ENCODE data around the gene RHBDL1. TPM values are rescaled to one million over a fixed set of nuclear protein-coding genes. Genes with fewer than 3 reads are reported as not detected.
A peak's percentile ranks its signal among the peaks of the same experiment; 100 is the strongest.

Gene RHBDL1
- total RNA-seq = under 1 TPM; 0.49 to 0.72 TPM

DNA sequence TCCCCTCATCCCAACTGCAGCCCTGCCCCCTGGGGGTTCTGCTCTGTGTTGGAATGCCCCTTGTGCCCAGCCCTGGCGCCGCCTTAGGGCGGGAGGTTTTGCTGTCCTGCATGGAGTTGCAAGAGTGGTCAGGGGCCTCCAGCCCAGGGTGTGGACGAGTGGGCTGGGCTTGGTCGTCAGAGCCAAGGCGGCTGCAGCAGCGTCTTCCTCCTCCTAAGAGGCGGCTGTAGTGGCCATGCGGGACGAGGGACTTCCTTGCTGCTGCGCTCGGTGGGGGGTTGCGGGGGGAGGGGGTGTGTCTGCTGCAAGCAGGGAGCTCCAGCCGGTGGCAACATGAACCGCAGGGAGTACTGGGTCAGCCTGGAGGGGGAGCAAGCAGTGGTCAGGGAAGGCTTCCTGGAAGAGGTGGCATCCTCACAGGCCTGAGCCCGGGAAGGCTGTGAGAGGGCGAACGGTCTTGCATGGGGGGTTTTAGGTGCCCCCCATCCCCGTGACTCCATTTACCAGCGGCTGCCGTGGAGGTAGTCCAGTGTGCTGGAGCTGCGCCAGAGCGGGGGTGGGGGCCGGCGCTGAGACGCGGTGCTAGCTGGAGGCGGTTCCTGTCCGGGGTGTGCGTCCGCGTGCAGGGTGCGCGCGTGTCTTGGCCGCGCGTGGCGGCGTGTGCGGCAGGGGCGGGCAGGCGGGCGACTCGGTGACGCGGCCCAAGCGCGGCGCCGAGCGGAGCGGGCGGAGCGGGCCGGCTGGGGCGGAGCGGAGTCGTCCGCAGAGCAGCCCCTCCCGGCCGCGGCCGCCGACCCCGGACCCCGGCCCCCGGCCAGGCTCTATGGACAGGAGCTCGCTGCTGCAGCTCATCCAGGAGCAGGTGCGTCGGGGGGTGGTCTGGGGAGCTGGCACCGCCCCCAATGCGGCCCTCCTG is at the start of gene RHBDL1:
RHBDL1 (plus strand) TSS at position 704 of the 916 bp plus-strand sequence; CDS start at position 824, 120 bp downstream.
- peaks cover 6% of the 10 kb centered on the region for H3K4me1 Mint-ChIP-seq
- no peak for DNase-seq
- no peak within 1 kb of the TSS for H3K27ac Mint-ChIP-seq
- H3K27me3 Mint-ChIP-seq = no peaks in the 10 kb centered on the region
- no peaks in the 10 kb centered on the region for H3K9me3 Mint-ChIP-seq
- peak within 1 kb of the TSS; percentile 25 for H3K4me3 Mint-ChIP-seq
- H3K36me3 Mint-ChIP-seq = peaks cover 2% of the 10 kb centered on the region

DNA sequence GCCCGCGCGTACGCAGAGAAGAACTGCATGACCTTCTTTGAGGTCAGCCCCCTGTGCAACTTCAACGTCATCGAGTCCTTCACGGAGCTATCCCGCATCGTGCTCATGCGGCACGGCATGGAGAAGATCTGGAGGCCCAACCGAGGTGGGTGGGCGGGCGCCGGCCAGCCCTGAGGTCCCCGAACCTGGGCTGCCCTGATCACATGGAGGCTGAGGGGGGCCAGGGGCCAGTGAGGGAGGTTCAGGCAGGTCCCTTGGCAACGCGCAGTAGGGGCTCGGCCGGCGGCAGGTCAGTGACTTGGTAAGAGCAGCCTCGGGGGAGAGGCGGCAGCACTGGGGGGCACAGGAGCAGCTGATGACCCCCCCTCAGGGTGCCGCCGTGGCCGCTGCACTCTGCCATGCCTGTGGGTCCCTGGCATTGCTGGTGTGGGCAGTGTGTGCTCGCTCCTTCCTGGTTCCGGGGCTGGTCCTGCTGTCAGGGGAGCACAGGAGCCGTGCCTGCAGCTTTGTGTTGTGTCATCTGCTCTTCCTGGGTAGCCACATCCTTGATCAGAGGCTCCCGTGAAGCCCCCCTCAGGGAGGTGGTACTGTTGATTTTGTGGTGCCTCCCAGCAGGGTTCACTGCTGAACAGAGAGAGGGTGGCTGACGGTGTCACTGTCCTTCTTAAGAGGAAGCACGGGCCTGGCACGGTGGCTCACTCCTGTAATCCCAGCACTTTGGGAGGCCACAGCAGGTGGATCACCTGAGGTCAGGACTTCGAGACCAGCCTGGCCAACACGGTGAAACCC is 49.3 kb upstream of the RHBDL1 start:
- Mint-ChIP-seq H3K27ac (no peak overlapping the region), H3K4me3 (no peak overlapping the region), H3K27me3 (no peaks in the 10 kb centered on the region), H3K36me3 (no peaks in the 10 kb centered on the region), H3K4me1 (no peaks in the 10 kb centered on the region), H3K9me3 (no peaks in the 10 kb centered on the region)
- no peak for DNase-seq

DNA sequence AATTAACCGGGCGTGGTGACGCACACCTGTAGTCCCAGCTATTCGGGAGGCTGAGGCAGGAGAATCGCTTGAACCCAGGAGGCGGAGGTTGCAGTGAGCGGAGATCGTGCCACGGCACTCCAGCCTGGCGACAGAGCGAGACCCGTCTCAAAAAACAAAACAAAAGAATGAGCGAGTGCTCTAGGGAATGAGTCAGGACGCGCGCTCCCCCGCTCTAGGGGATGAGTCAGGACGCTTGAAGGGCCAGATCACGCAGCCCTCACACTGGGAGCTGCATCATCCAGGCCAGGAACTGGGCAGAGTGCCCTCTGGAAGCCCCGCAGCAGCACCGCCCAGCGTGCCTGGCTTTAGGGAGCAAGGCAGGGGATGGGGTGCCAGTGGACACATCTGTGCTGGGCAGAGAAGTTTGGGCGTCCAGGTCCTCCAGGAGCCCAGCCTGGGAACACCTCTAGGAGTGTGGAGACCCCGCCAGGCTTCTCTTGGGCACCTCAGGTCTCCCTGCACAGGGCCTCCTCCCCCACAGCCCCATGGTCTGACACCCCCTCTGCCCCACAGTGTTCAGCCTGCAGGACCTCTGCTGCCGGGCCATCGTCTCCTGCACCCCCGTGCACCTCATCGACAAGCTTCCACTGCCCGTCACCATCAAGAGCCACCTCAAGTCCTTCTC is 48.6 kb upstream of the RHBDL1 start:
- Mint-ChIP-seq H3K27ac (no peak overlapping the region), H3K4me1 (no peaks in the 10 kb centered on the region)

DNA sequence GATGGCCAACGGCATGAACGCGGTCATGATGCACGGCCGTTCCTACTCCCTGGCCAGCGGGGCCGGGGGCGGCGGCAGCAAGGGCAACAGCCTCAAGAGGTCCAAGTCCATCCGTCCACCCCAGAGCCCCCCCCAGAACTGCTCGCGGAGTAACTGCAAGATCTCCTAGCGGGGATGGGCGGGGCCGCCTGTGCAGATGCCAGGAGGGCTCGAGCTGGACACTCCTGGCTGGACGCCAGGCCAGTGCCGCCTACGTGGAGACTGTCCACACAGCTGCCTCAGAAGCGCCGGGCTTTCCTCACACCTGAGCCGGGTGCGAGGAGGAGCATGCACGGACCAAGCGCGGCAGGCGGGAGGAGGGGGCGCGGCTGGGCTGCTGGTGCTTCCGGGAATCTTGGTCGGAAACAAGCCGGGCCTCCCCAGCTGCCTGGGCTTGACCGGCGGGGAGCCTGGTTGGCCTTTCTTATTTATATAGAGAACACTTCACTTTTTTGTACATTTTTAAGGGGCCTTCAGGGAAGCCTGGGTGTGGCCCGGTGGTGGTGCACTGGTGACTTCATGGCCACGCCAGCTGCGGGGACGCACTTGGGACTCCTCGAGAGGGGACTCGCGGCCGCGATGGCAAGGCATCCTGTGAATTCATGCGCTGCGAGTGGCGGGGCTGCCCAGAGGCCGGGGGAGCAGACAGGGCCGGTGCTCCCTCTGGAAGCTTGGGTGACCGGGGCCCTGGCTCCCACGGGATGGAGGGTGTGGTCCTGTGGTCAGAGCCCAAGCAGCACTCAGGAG is 47.8 kb upstream of the RHBDL1 start:
- Mint-ChIP-seq H3K9me3 (no peaks in the 10 kb centered on the region), H3K27me3 (no peaks in the 10 kb centered on the region), H3K4me1 (no peaks in the 10 kb centered on the region), H3K4me3 (no peak overlapping the region), H3K36me3 (no peaks in the 10 kb centered on the region), H3K27ac (no peak overlapping the region)
- no peak for DNase-seq

More for the DNA sequence above, 48.6 kb upstream of the RHBDL1 start:
- H3K9me3 Mint-ChIP-seq = no peaks in the 10 kb centered on the region
- H3K36me3 Mint-ChIP-seq = no peaks in the 10 kb centered on the region
- no peaks in the 10 kb centered on the region for H3K27me3 Mint-ChIP-seq
- no peak for DNase-seq
- H3K4me3 Mint-ChIP-seq = no peak overlapping the region

DNA sequence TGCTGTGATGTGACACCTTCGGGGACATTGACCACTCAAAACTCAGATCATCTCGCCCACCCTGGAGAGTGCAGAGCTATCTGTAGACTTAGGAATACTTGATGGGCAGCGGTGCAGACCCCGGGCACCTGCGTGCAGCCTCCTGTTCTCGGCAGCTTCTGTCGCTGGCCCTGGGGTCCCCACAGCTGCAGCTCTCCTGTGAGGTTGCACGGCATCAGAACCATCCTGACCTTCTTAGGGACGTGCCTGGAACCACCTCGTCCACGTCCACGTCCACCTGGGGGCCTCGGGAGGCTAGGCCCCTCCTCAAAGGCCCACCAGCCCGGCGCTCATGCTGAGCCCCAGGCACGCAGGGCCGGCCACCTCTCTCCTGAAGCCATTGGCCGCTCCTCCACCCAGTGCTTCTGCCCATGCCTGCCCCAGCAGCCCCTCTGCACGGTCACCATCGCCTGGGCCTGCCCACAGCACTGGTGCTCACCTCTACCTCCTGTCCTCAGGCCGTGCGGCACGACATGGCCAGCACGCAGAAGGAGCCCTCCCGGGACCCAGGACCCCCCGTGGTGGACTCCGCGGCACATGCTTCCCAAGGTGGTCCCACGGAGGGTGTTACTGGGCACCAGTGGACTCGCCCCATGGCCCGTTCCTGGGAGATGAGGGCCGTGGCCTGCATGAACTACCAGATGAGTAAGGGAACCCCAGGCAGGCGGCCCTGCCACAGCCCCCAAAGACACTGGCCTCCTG is 47.0 kb upstream of the RHBDL1 start:
- DNase-seq = no peak
- Mint-ChIP-seq H3K4me3 (no peak overlapping the region), H3K27me3 (no peaks in the 10 kb centered on the region), H3K9me3 (no peaks in the 10 kb centered on the region), H3K36me3 (no peaks in the 10 kb centered on the region), H3K4me1 (no peaks in the 10 kb centered on the region), H3K27ac (no peak overlapping the region)

DNA sequence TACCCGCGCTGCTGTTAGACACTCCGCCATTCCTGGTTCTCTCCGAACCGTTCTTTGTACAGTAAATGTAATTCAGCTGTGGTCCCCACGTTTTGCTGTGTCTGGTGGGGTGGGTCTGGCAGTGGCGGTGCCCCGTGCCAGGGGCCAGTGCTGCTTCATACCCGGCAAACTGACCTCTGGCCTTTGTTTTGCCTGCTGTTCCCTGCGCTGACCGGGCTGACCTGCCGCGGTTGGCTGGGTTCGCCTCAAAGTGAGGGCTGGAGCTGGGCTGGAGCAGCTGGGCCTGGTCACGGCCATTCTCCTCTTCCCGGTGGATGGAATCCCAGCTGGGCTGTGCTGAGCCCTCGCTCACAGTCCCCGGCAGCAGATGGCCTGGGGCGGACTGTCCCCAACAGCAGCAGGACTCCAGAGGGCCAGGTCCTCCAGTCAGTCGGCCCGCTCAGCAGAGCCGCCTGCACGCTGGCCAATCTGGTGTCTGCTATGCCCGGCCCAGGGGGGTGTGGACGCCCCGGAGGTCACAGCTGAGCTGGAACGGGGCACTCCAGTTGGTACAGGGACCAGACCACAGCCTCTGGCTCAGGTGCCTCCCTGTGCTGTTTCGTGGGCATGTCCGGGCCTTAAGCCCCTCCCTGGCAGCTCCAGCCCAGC is 46.2 kb upstream of the RHBDL1 start:
- Mint-ChIP-seq H3K9me3 (no peaks in the 10 kb centered on the region), H3K36me3 (no peaks in the 10 kb centered on the region)

DNA sequence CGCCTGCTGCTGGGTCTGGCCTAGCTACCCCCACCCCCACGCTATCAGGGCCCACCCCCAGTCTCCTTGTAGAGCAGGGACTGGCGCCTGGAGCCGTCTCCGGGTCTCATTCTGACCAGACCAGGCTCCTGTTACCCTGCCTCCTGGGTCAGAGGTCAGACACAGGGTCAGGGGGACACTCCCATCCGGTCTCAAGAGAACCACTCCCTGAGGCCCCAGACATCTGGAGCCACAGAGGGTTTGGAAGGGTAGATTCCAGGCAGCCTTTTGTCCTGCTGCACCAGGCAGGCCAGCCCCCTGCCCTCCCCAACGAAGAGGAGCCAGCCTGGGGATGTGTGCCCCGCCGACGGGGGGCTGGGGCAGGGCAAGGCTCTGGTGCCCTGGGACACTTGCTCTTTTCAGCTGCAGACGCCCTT is 45.6 kb upstream of the RHBDL1 start:
- no peaks in the 10 kb centered on the region for H3K27me3 Mint-ChIP-seq
- H3K4me1 Mint-ChIP-seq = peaks cover under 1% of the 10 kb centered on the region
- no peak overlapping the region for H3K4me3 Mint-ChIP-seq
- no peak for DNase-seq
- H3K36me3 Mint-ChIP-seq = peaks cover under 1% of the 10 kb centered on the region
- no peaks in the 10 kb centered on the region for H3K9me3 Mint-ChIP-seq
- no peak overlapping the region for H3K27ac Mint-ChIP-seq

More for the DNA sequence above, 46.2 kb upstream of the RHBDL1 start:
- no peaks in the 10 kb centered on the region for H3K4me1 Mint-ChIP-seq
- DNase-seq = no peak
- H3K27ac Mint-ChIP-seq = no peak overlapping the region
- H3K4me3 Mint-ChIP-seq = no peak overlapping the region
- H3K27me3 Mint-ChIP-seq = no peaks in the 10 kb centered on the region

DNA sequence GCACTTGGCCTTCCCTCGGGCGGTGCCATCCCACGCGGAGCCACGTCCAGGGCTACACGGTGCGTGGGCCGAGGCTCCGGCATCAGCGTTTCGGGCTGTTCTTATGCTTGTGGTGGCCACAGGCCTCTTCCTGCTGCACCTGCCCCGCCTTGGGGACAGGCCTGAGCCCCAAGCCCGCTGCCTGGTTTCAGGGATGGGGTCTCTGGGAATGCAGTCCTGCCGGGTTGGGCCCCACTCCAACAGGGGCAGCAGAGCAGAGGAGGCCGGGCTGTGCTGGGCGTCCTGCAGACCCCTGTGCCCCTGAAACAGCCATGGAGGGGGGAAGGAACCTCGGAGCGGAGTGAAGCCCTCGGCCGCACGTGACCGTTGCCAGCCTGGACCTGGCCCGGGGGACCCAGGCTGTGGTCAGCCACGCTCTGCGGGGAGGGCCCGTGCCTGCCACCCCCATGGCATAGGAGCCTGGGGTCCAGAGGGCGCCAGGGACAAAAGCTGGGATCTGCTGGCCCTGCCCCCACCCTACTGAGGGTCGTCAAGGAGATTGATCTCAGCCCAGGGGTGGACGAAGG is 45.1 kb upstream of the RHBDL1 start:
- DNase-seq = no peak
- peaks cover 1% of the 10 kb centered on the region for H3K4me1 Mint-ChIP-seq
- no peak overlapping the region for H3K27ac Mint-ChIP-seq
- H3K4me3 Mint-ChIP-seq = no peak overlapping the region
- H3K27me3 Mint-ChIP-seq = no peaks in the 10 kb centered on the region
- H3K36me3 Mint-ChIP-seq = peaks cover 2% of the 10 kb centered on the region
- no peaks in the 10 kb centered on the region for H3K9me3 Mint-ChIP-seq

DNA sequence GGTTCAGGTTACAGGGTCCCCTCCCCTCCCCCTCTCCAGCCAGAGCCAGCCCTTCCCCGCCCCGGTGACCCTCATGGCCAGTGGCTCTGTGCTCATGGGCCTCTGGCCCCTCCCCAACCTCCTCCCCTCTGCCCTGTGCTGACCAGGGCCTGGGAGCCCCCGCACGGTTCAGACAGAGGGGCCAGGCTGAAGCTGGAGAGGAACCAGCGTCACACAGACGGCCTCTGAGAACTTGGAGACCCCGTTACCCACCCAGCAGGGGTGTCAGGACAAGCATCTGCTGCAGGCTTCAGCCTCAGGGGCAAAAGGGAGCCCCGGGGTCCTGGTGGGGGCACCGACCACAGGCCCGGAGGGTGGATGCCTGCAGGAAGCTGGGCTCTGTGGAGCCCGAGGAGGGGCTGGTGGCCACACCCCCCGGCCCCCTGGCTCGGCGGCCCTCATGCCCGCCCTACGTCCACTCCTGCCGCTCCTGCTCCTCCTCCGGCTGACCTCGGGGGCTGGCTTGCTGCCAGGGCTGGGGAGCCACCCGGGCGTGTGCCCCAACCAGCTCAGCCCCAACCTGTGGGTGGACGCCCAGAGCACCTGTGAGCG is 44.6 kb upstream of the RHBDL1 start, which contains the start of gene WFIKKN1:
WFIKKN1 (plus strand) TSS at position 171 of the 591 bp plus-strand sequence; CDS start at position 440, 269 bp downstream.
- Mint-ChIP-seq H3K27me3 (no peaks in the 10 kb centered on the region), H3K27ac (no peak within 1 kb of the TSS), H3K4me1 (peaks cover 1% of the 10 kb centered on the region), H3K9me3 (no peaks in the 10 kb centered on the region), H3K4me3 (no peak within 1 kb of the TSS), H3K36me3 (peaks cover 2% of the 10 kb centered on the region)
- DNase-seq = no peak

DNA sequence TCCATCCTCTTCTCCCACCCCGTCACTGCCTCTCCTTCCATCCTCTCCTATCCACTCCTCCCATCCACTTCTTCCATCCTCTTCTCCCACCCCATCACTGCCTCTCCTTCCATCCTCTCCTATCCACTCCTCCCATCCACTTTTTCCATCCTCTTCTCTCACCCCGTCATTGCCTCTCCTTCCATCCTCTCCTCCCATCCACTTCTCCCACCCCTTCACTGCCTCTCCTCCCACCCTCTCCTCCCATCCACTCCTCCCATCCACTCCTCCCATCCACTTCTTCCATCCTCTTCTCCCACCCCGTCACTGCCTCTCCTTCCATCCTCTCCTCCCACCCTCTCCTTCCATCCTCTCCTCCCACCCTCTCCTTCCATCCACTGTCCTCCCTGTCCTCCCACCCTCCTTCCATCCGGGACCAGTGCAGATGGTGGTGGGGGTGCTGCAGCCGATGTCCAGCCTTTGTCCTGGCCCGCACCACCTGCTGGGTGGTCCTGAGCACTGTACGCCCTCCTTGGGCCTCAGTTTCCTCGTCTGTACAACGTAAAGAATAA is 43.6 kb upstream of the RHBDL1 start:
- Mint-ChIP-seq H3K4me1 (peaks cover 5% of the 10 kb centered on the region), H3K27ac (no peak overlapping the region), H3K36me3 (peaks cover 5% of the 10 kb centered on the region), H3K9me3 (no peaks in the 10 kb centered on the region), H3K27me3 (peaks cover 5% of the 10 kb centered on the region), H3K4me3 (no peak overlapping the region)
- DNase-seq = no peak

DNA sequence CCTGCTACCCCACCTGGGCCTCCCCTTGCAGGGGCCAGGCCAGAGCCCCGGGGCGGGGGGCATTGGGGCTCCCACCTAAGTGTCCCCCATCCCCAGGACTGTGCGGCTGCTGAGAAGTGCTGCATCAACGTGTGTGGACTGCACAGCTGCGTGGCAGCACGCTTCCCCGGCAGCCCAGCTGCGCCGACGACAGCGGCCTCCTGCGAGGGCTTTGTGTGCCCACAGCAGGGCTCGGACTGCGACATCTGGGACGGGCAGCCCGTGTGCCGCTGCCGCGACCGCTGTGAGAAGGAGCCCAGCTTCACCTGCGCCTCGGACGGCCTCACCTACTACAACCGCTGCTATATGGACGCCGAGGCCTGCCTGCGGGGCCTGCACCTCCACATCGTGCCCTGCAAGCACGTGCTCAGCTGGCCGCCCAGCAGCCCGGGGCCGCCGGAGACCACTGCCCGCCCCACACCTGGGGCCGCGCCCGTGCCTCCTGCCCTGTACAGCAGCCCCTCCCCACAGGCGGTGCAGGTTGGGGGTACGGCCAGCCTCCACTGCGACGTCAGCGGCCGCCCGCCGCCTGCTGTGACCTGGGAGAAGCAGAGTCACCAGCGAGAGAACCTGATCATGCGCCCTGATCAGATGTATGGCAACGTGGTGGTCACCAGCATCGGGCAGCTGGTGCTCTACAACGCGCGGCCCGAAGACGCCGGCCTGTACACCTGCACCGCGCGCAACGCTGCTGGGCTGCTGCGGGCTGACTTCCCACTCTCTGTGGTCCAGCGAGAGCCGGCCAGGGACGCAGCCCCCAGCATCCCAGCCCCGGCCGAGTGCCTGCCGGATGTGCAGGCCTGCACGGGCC is 42.8 kb upstream of the RHBDL1 start:
- H3K9me3 Mint-ChIP-seq = no peaks in the 10 kb centered on the region
- H3K27ac Mint-ChIP-seq = no peak overlapping the region
- no peak overlapping the region for H3K4me3 Mint-ChIP-seq
- peaks cover 5% of the 10 kb centered on the region for H3K4me1 Mint-ChIP-seq
- peaks cover 5% of the 10 kb centered on the region for H3K36me3 Mint-ChIP-seq
- no peak for DNase-seq
- peaks cover 5% of the 10 kb centered on the region for H3K27me3 Mint-ChIP-seq

Measured in activated naive CD8-positive, alpha-beta T cell treated with anti-CD3 and anti-CD28 coated beads for 36 hours (primary cell).